Stimulated activated CD8-positive, alpha-beta memory T cell treated with anti-CD3 and anti-CD28 coated beads, Interleukin-12 subunit alpha, Interleukin-12 subunit beta, amount 100 ng/mL, for 1 hour (primary cell): ENCODE measurements around the gene SGCB.
"Not testable (repeated sequence)": the region's sequence is repeated elsewhere in the genome, so short reads cannot be mapped to it uniquely, and the experiment has no call there.

ENCODE experiments used
- DNase-seq: peaks from one replicate; pipeline ENCODE4 v3.0.0-alpha.2; 2020; ENCODE audit warnings: low read depth

SGCB gene

GRCh38 chr4:52038103-52038912 lies at the start of gene SGCB:
TSS of gene SGCB (minus strand) at chr4:52038299. CDS start at chr4:52038259, 40 bp downstream.
- DNase-seq = peak; percentile 54

- not testable (repeated sequence) for DNase-seq
Measured at GRCh38 chr4:52086425-52086824, 48.3 kb upstream of the SGCB start.

- DNase-seq = no peak
Measured at GRCh38 chr4:52081216-52081615, 43.1 kb upstream of the SGCB start.

GRCh38 chr4:52079659-52080058 lies 41.6 kb upstream of the SGCB start:
- no peak for DNase-seq

- DNase-seq = no peak
Measured at GRCh38 chr4:52076731-52077130, 38.6 kb upstream of the SGCB start.

- DNase-seq = no peak
Measured at GRCh38 chr4:52071791-52072546, 33.9 kb upstream of the SGCB start.

GRCh38 chr4:52069571-52069970 lies 31.5 kb upstream of the SGCB start:
- DNase-seq = no peak

- DNase-seq = no peak
Measured at GRCh38 chr4:52059372-52059771, 21.3 kb upstream of the SGCB start.

- no peak for DNase-seq
Measured at GRCh38 chr4:52058275-52058674, 20.2 kb upstream of the SGCB start.

GRCh38 chr4:52057196-52057595 lies 19.1 kb upstream of the SGCB start:
- DNase-seq = no peak

- DNase-seq = no peak
Measured at GRCh38 chr4:52054254-52054653, 16.2 kb upstream of the SGCB start.

GRCh38 chr4:52052475-52052780 lies 14.3 kb upstream of the SGCB start:
- no peak for DNase-seq

- DNase-seq = no peak
Measured at GRCh38 chr4:52051615-52052474, 13.7 kb upstream of the SGCB start.

- DNase-seq = no peak
Measured at GRCh38 chr4:52051213-52051614, 13.1 kb upstream of the SGCB start, which contains the start of gene SPATA18. TSS of gene SPATA18 (plus strand) at chr4:52051304. CDS start at chr4:52051705, 401 bp downstream.

GRCh38 chr4:52049266-52049665 lies 11.2 kb upstream of the SGCB start:
- DNase-seq = no peak

GRCh38 chr4:52045028-52045427 lies 6.9 kb upstream of the SGCB start:
- DNase-seq = no peak

- DNase-seq = no peak
Measured at GRCh38 chr4:52037689-52038102, 403 bp downstream of the SGCB start.

- no peak for DNase-seq
Measured at GRCh38 chr4:52036886-52037530, 1.1 kb downstream of the SGCB start.

GRCh38 chr4:52035190-52035589 lies 2.9 kb downstream of the SGCB start:
- DNase-seq = no peak

- DNase-seq = no peak
Measured at GRCh38 chr4:52032005-52032404, 6.1 kb downstream of the SGCB start.

GRCh38 chr4:52028970-52029369 lies 9.1 kb downstream of the SGCB start:
- DNase-seq = no peak
